Kidney (tissue), 14 donors: ENCODE results near the gene XPR1. TPM values are rescaled to one million over a fixed set of nuclear protein-coding genes. Genes with fewer than 3 reads are reported as not detected.

Source experiments
- DNase-seq, 5 donors: peaks; one replicate each; pipeline ENCODE4 v3.0.0-alpha.2; 2013 to 2020
- FAIRE-seq: peaks from 2 replicates; lab custom pipeline; 2012; peaks lifted over from hg19 to GRCh38; lab: Jason Lieb, UNC
- H3K27ac ChIP-seq, 2 donors: one replicate each; pipeline ENCODE4 v1.7.0; 2013; ENCODE audit warnings: low read depth in 2 of 2, low read length in 2 of 2, inconsistent platforms in 1 of 2
- H3K27me3 ChIP-seq: one replicate; pipeline ENCODE4 v1.7.1; 2013; ENCODE audit warnings: low read length, inconsistent platforms; ENCODE audit not compliant: control insufficient read depth, insufficient read depth
- H3K36me3 ChIP-seq, 3 donors: one replicate each; pipeline versions ENCODE4 v1.7.0 to v1.7.1; 2013; ENCODE audit warnings: low read length in 3 of 3, control low read depth in 1 of 3, inconsistent platforms in 1 of 3; ENCODE audit not compliant: insufficient read depth in 3 of 3, control insufficient read depth in 2 of 3
- H3K4me1 ChIP-seq, 3 donors: one replicate each; pipeline versions ENCODE4 v1.7.0 to v1.7.1; 2013; ENCODE audit warnings: low read length in 3 of 3, inconsistent platforms in 1 of 3, low read depth in 1 of 3; ENCODE audit not compliant: control insufficient read depth in 2 of 3, insufficient read depth in 2 of 3
- H3K4me3 ChIP-seq, 3 donors: one replicate each; pipeline versions ENCODE4 v1.7.0 to v1.8.1; 2013; ENCODE audit warnings: low read length in 3 of 3, control low read depth in 1 of 3, inconsistent platforms in 1 of 3
- H3K9ac ChIP-seq, 3 donors: one replicate each; pipeline versions ENCODE4 v1.7.0 to v1.7.1; 2013; ENCODE audit warnings: low read length in 3 of 3, control low read depth in 1 of 3, inconsistent platforms in 1 of 3
- H3K9me3 ChIP-seq, 3 donors: one replicate each; pipeline versions ENCODE4 v1.7.0 to v1.7.1; 2013; ENCODE audit warnings: low read length in 3 of 3, control low read depth in 1 of 3, inconsistent platforms in 1 of 3; ENCODE audit not compliant: control insufficient read depth in 2 of 3, insufficient read depth in 1 of 3
- intact Hi-C: fragments of 100-400 bp; cut with DNase I; formaldehyde crosslinking; loops from one replicate; pipeline ENCODE4 v1.11.1; 2022
- polyA plus RNA-seq: library from polyadenylated mRNA; stranded (reverse); fragments of 350-450 nt; fragmentation: Illumina TruSeq; extraction: RNeasy Lipid Tissue Mini Kit (QIAGEN cat#74804); gene quantifications from one replicate; pipeline ENCODE4 v1.2.3, GENCODE V29; 2014; ENCODE audit warnings: low read depth, low replicate concordance; ENCODE audit not compliant: insufficient read depth
- total RNA-seq: library from RNA; stranded (reverse); fragmentation: NEBNext Ultra II Directional; extraction: Animal tissue kit (Norgen Biotek cat#: 25700); gene quantifications from one replicate; pipeline ENCODE4 v1.2.1, GENCODE V29; 2021
- TF ChIP-seq, protein P1 (sequence below): IDR thresholded peaks from 3 replicates; pipeline ENCODE4 v1.5.1; 2012; ENCODE audit warnings: mild to moderate bottlenecking, moderate library complexity, borderline replicate concordance; ENCODE audit not compliant: insufficient read depth; ENCODE audit errors: extremely low read depth
- donor health status: control.
- donor health status: control.
- donor health status: control.
- donor health status: control.
- donor health status: control.
- donor health status: DM: yes; HTN: yes; CAD: no.
- donor health status: Normal renal cell carcinoma (clear cell type).

Gene XPR1
- total and polyA plus RNA-seq, 2 donors from 2014 or later, result 10.9 to 33.5 TPM

DNA sequence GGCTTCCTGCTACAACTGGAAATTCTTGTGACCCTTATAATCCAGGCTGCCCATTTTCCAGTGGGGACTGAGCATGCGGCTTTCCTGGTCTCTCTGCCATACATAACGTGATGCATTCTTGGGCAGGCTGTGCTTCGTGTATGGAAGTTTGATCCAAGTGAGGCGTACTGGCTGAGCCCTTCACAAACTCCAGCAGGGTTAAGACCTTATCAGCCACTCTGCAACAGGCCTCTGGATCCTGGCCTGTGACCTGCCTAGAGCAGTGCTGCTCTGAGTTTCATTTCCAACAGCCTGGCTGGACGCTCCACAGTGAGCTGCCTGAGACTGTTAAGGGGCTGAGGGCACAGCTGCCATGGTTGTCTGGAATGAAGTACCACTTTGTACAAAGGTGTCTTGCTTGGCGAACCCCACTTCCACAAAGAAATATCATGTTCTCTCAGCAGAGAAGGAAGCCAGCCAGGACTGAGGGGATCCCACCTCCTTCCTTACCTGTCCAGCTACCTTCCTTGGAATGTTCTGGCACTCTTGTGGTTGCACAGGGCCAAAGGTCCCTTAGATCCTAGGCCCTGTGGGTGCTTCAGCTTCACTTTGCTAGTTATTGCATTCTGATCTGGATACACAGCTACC is 28.5 kb upstream of the XPR1 start:
- H3K9me3 ChIP-seq, result no peaks in the 10 kb centered on the region
- no peaks in the 10 kb centered on the region for H3K36me3 ChIP-seq
- TF ChIP-seq, protein P1, sequence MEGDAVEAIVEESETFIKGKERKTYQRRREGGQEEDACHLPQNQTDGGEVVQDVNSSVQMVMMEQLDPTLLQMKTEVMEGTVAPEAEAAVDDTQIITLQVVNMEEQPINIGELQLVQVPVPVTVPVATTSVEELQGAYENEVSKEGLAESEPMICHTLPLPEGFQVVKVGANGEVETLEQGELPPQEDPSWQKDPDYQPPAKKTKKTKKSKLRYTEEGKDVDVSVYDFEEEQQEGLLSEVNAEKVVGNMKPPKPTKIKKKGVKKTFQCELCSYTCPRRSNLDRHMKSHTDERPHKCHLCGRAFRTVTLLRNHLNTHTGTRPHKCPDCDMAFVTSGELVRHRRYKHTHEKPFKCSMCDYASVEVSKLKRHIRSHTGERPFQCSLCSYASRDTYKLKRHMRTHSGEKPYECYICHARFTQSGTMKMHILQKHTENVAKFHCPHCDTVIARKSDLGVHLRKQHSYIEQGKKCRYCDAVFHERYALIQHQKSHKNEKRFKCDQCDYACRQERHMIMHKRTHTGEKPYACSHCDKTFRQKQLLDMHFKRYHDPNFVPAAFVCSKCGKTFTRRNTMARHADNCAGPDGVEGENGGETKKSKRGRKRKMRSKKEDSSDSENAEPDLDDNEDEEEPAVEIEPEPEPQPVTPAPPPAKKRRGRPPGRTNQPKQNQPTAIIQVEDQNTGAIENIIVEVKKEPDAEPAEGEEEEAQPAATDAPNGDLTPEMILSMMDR, result no peak
- no peak overlapping the region for H3K4me3 ChIP-seq
- H3K27me3 ChIP-seq, result no peaks in the 10 kb centered on the region
- H3K27ac ChIP-seq, result no peak overlapping the region
- FAIRE-seq, result no peak
- peaks cover 0 to 12% (median 4%) of the 10 kb centered on the region in 3 donors for H3K4me1 ChIP-seq
- no peak overlapping the region for H3K9ac ChIP-seq
- intact Hi-C loops, result no loop called here
- no peak for DNase-seq

DNA sequence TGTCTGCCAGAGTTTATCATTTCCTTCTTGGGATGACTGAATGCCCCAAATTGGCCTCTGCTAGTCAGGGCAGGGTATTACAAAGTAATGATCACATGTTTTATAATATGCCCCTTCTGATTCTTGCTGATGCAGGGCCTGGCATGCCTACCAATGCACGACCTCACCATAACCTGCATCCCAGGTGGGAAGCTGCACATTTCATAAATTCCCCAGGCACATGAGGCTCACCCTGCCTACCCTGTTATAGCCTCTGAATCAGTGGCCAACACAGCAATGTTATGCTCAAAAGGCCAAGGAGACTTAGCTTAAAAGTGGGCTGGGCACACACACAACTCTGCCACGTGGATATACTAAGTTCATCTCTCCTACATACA is 28.0 kb upstream of the XPR1 start:
- DNase-seq, result no peak
- H3K4me1 ChIP-seq, result peaks cover 0 to 11% (median 2%) of the 10 kb centered on the region in 3 donors
- no peaks in the 10 kb centered on the region for H3K36me3 ChIP-seq
- no peaks in the 10 kb centered on the region for H3K27me3 ChIP-seq
- intact Hi-C loops, result no loop called here
- FAIRE-seq, result no peak
- H3K9me3 ChIP-seq, result no peaks in the 10 kb centered on the region
- H3K4me3 ChIP-seq, result no peak overlapping the region
- H3K27ac ChIP-seq, result no peak overlapping the region
- TF ChIP-seq, protein P1, result no peak
- H3K9ac ChIP-seq, result no peak overlapping the region

DNA sequence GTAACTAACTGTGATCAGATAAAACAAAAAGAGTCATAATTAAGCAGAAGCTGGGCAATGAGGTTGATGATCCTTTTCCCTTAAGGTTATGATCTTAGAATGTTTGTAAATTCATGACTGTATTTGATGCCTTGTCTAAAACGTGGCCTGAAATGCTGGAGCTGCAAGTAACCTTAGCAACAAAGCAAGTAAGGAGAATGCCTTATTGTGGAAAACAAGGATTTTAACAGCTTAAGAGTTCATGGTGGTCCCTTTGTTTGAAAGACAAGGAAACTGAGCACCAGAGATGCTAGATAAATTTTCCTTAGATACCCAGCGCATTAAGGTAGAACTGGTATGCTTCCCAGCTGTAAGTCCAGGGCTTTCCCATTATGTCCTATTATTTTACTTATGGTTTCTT is 25.7 kb upstream of the XPR1 start:
- TF ChIP-seq, protein P1, result no peak
- FAIRE-seq (no peak), DNase-seq (no peak)
- Histone ChIP-seq H3K4me1 (peaks cover 0 to 5% (median 0%) of the 10 kb centered on the region in 3 donors), H3K4me3 (no peak overlapping the region), H3K27ac (no peak overlapping the region), H3K9me3 (no peaks in the 10 kb centered on the region), H3K36me3 (no peaks in the 10 kb centered on the region), H3K9ac (no peak overlapping the region), H3K27me3 (no peaks in the 10 kb centered on the region)
- intact Hi-C loops, result no loop called here
